GM12878 (cell line): Measurements from ENCODE around the gene SIX3.

Experiments
- EP300 ChIP-seq, 2 experiments: fragments of 150-350 bp in 1 of 2; IDR thresholded peaks; 2 replicates each; pipeline ENCODE4 v1.6.1; 2011 to 2012; ENCODE audit warnings: low read depth in 2 of 2, low read length in 2 of 2, borderline replicate concordance in 1 of 2, improper control_type of control experiment in 1 of 2, inconsistent platforms in 1 of 2; ENCODE audit not compliant: control insufficient read depth in 1 of 2
- NRF1 ChIP-seq: conservative IDR thresholded peaks from 2 replicates; pipeline ENCODE4 v1.6.1; 2011; ENCODE audit warnings: mild to moderate bottlenecking, low read depth, low read length, improper control_type of control experiment
- TF ChIP-seq, protein P1 (sequence below), 3 experiments: IDR thresholded peaks in 2 of 3; conservative IDR thresholded peaks in 1 of 3; 2 replicates each; pipeline ENCODE4 v1.5.1; 2011; ENCODE audit warnings: low read depth in 3 of 3, low read length in 3 of 3, mild to moderate bottlenecking in 3 of 3, control low read depth in 2 of 3, moderate library complexity in 2 of 3, inconsistent platforms in 1 of 3, mixed read lengths in 1 of 3; ENCODE audit not compliant: control insufficient read depth in 2 of 3, insufficient read depth in 1 of 3; ENCODE audit errors: extremely low read depth in 1 of 3

DNA sequence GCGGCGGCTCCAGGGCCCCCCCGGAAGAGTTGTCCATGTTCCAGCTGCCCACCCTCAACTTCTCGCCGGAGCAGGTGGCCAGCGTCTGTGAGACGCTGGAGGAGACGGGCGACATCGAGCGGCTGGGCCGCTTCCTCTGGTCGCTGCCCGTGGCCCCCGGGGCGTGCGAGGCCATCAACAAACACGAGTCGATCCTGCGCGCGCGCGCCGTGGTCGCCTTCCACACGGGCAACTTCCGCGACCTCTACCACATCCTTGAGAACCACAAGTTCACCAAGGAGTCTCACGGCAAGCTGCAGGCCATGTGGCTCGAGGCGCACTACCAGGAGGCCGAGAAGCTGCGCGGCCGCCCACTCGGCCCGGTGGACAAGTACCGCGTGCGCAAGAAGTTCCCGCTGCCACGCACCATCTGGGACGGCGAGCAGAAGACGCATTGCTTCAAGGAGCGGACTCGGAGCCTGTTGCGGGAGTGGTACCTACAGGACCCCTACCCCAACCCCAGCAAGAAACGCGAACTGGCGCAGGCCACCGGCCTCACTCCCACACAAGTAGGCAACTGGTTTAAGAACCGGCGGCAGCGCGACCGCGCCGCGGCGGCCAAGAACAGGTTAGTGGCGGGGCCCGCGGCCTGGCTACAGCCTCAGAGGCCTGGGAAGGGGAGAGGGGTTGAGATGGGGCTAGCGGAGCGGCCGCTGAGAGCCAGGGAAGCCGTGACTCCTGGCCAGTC, 965 bp downstream of the SIX3 start:
- TF ChIP-seq, protein P1, sequence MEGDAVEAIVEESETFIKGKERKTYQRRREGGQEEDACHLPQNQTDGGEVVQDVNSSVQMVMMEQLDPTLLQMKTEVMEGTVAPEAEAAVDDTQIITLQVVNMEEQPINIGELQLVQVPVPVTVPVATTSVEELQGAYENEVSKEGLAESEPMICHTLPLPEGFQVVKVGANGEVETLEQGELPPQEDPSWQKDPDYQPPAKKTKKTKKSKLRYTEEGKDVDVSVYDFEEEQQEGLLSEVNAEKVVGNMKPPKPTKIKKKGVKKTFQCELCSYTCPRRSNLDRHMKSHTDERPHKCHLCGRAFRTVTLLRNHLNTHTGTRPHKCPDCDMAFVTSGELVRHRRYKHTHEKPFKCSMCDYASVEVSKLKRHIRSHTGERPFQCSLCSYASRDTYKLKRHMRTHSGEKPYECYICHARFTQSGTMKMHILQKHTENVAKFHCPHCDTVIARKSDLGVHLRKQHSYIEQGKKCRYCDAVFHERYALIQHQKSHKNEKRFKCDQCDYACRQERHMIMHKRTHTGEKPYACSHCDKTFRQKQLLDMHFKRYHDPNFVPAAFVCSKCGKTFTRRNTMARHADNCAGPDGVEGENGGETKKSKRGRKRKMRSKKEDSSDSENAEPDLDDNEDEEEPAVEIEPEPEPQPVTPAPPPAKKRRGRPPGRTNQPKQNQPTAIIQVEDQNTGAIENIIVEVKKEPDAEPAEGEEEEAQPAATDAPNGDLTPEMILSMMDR (IDR thresholded peaks at IDR 0.05 in 2 of 3, conservative IDR thresholded peaks at IDR 0.05 in 1 of 3; ENCODE audit: control insufficient read depth in 2 of 3, extremely low read depth in 1 of 3, insufficient read depth in 1 of 3, low read depth in 3 of 3, low read length in 3 of 3), result no peak
- TF ChIP-seq EP300 (IDR thresholded peaks at IDR 0.05; ENCODE audit: borderline replicate concordance in 1 of 2, control insufficient read depth in 1 of 2, low read depth in 2 of 2, low read length in 2 of 2), result no peak
- TF ChIP-seq NRF1, result no peak
